Endothelial cell of umbilical vein (primary cell): ENCODE results near the gene TTYH2. TPM values are rescaled to one million over a fixed set of nuclear protein-coding genes. Genes with fewer than 3 reads are reported as not detected.

ENCODE experiments used
- BruUV-seq: library from RNA; stranded (reverse); fragments of 400-500 nt; replicated peaks from 2 replicates; lab custom pipeline; 2021; lab: Mats Ljungman, UMichigan
- CTCF ChIA-PET: fragments of 300-600, 350-600 bp; sonication (Branson Sonifier 250); formaldehyde crosslinking; loops from one replicate; lab custom pipeline; 2021; ENCODE audit warnings: antibody characterized with exemption, inconsistent platforms; lab: Charles Lee
- POLR2A ChIA-PET: fragments of 300-600, 350-600 bp; sonication (Branson Sonifier 250); formaldehyde crosslinking; loops from one replicate; lab custom pipeline; 2021; ENCODE audit warnings: antibody characterized with exemption, inconsistent platforms; lab: Charles Lee
- DNase-seq: peaks from one replicate; pipeline ENCODE4 v3.0.0-alpha.2; 2011; ENCODE audit warnings: low read depth, low spot score
- FAIRE-seq: peaks from 2 replicates; lab custom pipeline; 2011; peaks lifted over from hg19 to GRCh38; lab: Jason Lieb, UNC
- H2AFZ ChIP-seq: 2 replicates; pipeline ENCODE4 v1.6.0; 2012; ENCODE audit warnings: low read depth, low read length, control low read depth, inconsistent platforms
- H3K27ac ChIP-seq: 2 replicates; pipeline ENCODE4 v1.5.1; 2011; ENCODE audit warnings: low read depth, mild to moderate bottlenecking, control low read depth, low read length, moderate library complexity; ENCODE audit not compliant: insufficient read depth
- H3K27me3 ChIP-seq, 2 experiments: 2 replicates each; pipeline versions ENCODE4 v1.6.0 to v1.6.1; 2011; ENCODE audit warnings: low read length in 2 of 2, mixed read lengths in 1 of 2; ENCODE audit not compliant: control insufficient read depth in 2 of 2, insufficient read depth in 2 of 2
- H3K36me3 ChIP-seq, 2 experiments: 2 replicates in 1 of 2; 3 replicates in 1 of 2; pipeline ENCODE4 v1.5.1; 2011; ENCODE audit warnings: low read length in 2 of 2, mild to moderate bottlenecking in 1 of 2, moderate library complexity in 1 of 2; ENCODE audit not compliant: control insufficient read depth in 2 of 2, insufficient read depth in 2 of 2; ENCODE audit errors: extremely low read depth in 1 of 2
- H3K4me1 ChIP-seq: 3 replicates; pipeline ENCODE4 v1.5.1; 2011; ENCODE audit warnings: mild to moderate bottlenecking, low read length; ENCODE audit not compliant: control insufficient read depth, insufficient read depth; ENCODE audit errors: extremely low read depth
- H3K4me2 ChIP-seq: 2 replicates; pipeline ENCODE4 v1.6.1; 2011; ENCODE audit warnings: low read length, control low read depth, mixed read lengths; ENCODE audit not compliant: insufficient read depth
- H3K4me3 ChIP-seq, 3 experiments: fragments of 200-600 bp in 1 of 3; sonication (generic), shearing (Covaris generic) in 1 of 3; replicated peaks in 1 of 3; 2 replicates each; pipeline ENCODE4 v1.5.1; 2011 to 2016; ENCODE audit warnings: control low read depth in 3 of 3, low read length in 3 of 3, mild to moderate bottlenecking in 2 of 3, inconsistent platforms in 1 of 3, low read depth in 1 of 3, moderate library complexity in 1 of 3; ENCODE audit not compliant: insufficient read depth in 1 of 3
- H3K79me2 ChIP-seq: 2 replicates; pipeline ENCODE4 v1.6.0; 2012; ENCODE audit warnings: low read length, inconsistent platforms; ENCODE audit not compliant: control insufficient read depth, insufficient read depth
- H3K9ac ChIP-seq: replicated peaks from 2 replicates; pipeline ENCODE3; 2011; ENCODE audit warnings: low read length, control low read depth; ENCODE audit not compliant: insufficient read depth; ENCODE audit errors: extremely low read depth
- H3K9me1 ChIP-seq: replicated peaks from 3 replicates; pipeline ENCODE4 v1.6.0; 2011; ENCODE audit warnings: mild to moderate bottlenecking, low read length; ENCODE audit not compliant: control insufficient read depth, insufficient read depth; ENCODE audit errors: extremely low read depth
- H3K9me3 ChIP-seq: replicated peaks from 2 replicates; pipeline ENCODE4 v1.5.1; 2012; ENCODE audit warnings: low read length, inconsistent platforms; ENCODE audit not compliant: control insufficient read depth, insufficient read depth
- H4K20me1 ChIP-seq: replicated peaks from 2 replicates; pipeline ENCODE3; 2011; ENCODE audit warnings: mild to moderate bottlenecking, low read length; ENCODE audit not compliant: control insufficient read depth, insufficient read depth; ENCODE audit errors: extremely low read depth
- CTCF ChIP-seq, 2 donors: IDR thresholded peaks; 1 replicate in 1 of 2; 2 replicates in 1 of 2; pipeline ENCODE4 v1.5.1; 2011; ENCODE audit warnings: low read length in 2 of 2, mild to moderate bottlenecking in 2 of 2, moderate library complexity in 2 of 2, control low read depth in 1 of 2, inconsistent platforms in 1 of 2, low read depth in 1 of 2; ENCODE audit not compliant: insufficient read depth in 1 of 2; ENCODE audit errors: extremely low read depth in 1 of 2
- EZH2 ChIP-seq: IDR thresholded peaks from 2 replicates; pipeline ENCODE4 v1.6.1; 2012; ENCODE audit warnings: borderline replicate concordance, low read depth, mild to moderate bottlenecking, moderate library complexity, low read length, inconsistent platforms; ENCODE audit not compliant: severe bottlenecking
- FOS ChIP-seq: IDR thresholded peaks from 2 replicates; pipeline ENCODE4 v1.6.1; 2011; ENCODE audit warnings: mild to moderate bottlenecking, low read length, moderate library complexity, borderline replicate concordance; ENCODE audit not compliant: insufficient read depth
- GATA2 ChIP-seq: IDR thresholded peaks from 2 replicates; pipeline ENCODE4 v1.7.0; 2011; ENCODE audit warnings: low read depth, mild to moderate bottlenecking, moderate library complexity, mixed read lengths, low read length; ENCODE audit not compliant: insufficient read length, insufficient read depth
- JUN ChIP-seq: IDR thresholded peaks from 2 replicates; pipeline ENCODE4 v1.6.1; 2011; ENCODE audit warnings: borderline replicate concordance, low read depth; ENCODE audit not compliant: insufficient read length, insufficient read depth
- MAX ChIP-seq: IDR thresholded peaks from 2 replicates; pipeline ENCODE4 v1.6.1; 2011; ENCODE audit not compliant: insufficient read depth, insufficient read length
- MYC ChIP-seq: IDR thresholded peaks from one replicate; pipeline ENCODE4 v1.6.1; 2011; ENCODE audit warnings: mild to moderate bottlenecking, low read depth, low read length
- POLR2A ChIP-seq: IDR thresholded peaks from 2 replicates; pipeline ENCODE4 v1.6.1; 2012; ENCODE audit warnings: low read depth, mild to moderate bottlenecking, control low read depth, low read length
- POLR2AphosphoS5 ChIP-seq: IDR thresholded peaks from 2 replicates; pipeline ENCODE4 v1.6.1; 2012; ENCODE audit warnings: low read depth, mild to moderate bottlenecking, control low read depth, low read length, moderate library complexity; ENCODE audit not compliant: insufficient read depth
- dilution Hi-C: fragments of 300-500 bp; cut with MboI; formaldehyde crosslinking; loops from one replicate; pipeline ENCODE4 v1.15.0; 2019; ENCODE audit warnings: low sequenced_read_pairs; ENCODE audit not compliant: extremely low pct_ligation_motif_present
- intact Hi-C: fragments of 100-400 bp; cut with micrococcal nuclease; formaldehyde crosslinking; loops from one replicate; pipeline ENCODE4 v1.10.0; 2022
- polyA plus RNA-seq, 4 experiments: library from polyadenylated mRNA; depleted of rRNA in 3 of 4; stranded (reverse) in 3 of 4; unstranded in 1 of 4; fragments of >200 nt; gene quantifications; 2 replicates each; pipeline versions ENCODE4 v1.2.1 to v1.2.3, GENCODE V29; 2011 to 2012; ENCODE audit warnings: missing spikeins in 1 of 4
- total RNA-seq: library from RNA; stranded (reverse); gene quantifications from 2 replicates; pipeline ENCODE4 v1.2.3, GENCODE V29; 2021

TTYH2 gene
- total and polyA plus RNA-seq, 2 donors (not counting 3 experiments of a cell fraction or from before 2014, with no cell fraction given) = 0.75 to 2.0 TPM

- no peak overlapping the region for H3K4me3 ChIP-seq
- H3K36me3 ChIP-seq = no peaks in the 10 kb centered on the region
- intact Hi-C loops = no loop called here
- DNase-seq = no peak
- TF ChIP-seq MAX (no peak), CTCF (IDR thresholded peaks at IDR 0.05; ENCODE audit: extremely low read depth in 1 of 2, insufficient read depth in 1 of 2, low read depth in 1 of 2, low read length in 2 of 2) (no peak), POLR2A (no peak), EZH2 (no peak), POLR2AphosphoS5 (no peak), MYC (no peak), FOS (no peak), GATA2 (no peak), JUN (no peak)
- POLR2A ChIA-PET = no interaction called here
- no peaks in the 10 kb centered on the region for H4K20me1 ChIP-seq
- no peaks in the 10 kb centered on the region for H3K79me2 ChIP-seq
- no peak overlapping the region for H3K9ac ChIP-seq
- H3K9me3 ChIP-seq = no peaks in the 10 kb centered on the region
- no peak overlapping the region for H3K4me2 ChIP-seq
- no peaks in the 10 kb centered on the region for H3K9me1 ChIP-seq
- H2AFZ ChIP-seq = no peak overlapping the region
- BruUV-seq = no TSS peak
- dilution Hi-C loops = no loop called here
- no peak for FAIRE-seq
- CTCF ChIA-PET = interaction anchor here (0.8 to 1.0 kb wide), 2 partner anchors 12 to 1680 kb away, joined by 3 read pairs; no protein-coding TSS in a partner anchor
- no peak overlapping the region for H3K27ac ChIP-seq
- H3K4me1 ChIP-seq = no peaks in the 10 kb centered on the region
- no peaks in the 10 kb centered on the region for H3K27me3 ChIP-seq
These were observed 23.9 kb downstream of the TTYH2 start for GRCh38 chr17:74237321-74237720.
